Fibroblast of skin of left biceps (primary cell): ENCODE data around the gene FLYWCH1.

Experiments
- DNase-seq, 2 experiments: peaks; one replicate each; pipeline ENCODE4 v3.0.0-alpha.2; 2013; ENCODE audit warnings: low read depth in 2 of 2

FLYWCH1 gene

GRCh38 chr16:2911638-2912329 lies at the start of gene FLYWCH1:
TSS of gene FLYWCH1 (plus strand) at chr16:2911931. CDS start at chr16:2929686, 17,755 bp downstream.
- peak; percentile 91 to 92 for DNase-seq

GRCh38 chr16:2865651-2866050 lies 46.1 kb upstream of the FLYWCH1 start:
- no peak for DNase-seq

GRCh38 chr16:2866431-2866830 lies 45.3 kb upstream of the FLYWCH1 start:
- DNase-seq: no peak

- DNase-seq: no peak
Observed at GRCh38 chr16:2867661-2867986, 44.1 kb upstream of the FLYWCH1 start.

- DNase-seq: peak; percentile 75 to 78
Observed at GRCh38 chr16:2867987-2868789, 43.5 kb upstream of the FLYWCH1 start.

- no peak for DNase-seq
Observed at GRCh38 chr16:2871926-2872325, 39.8 kb upstream of the FLYWCH1 start.

GRCh38 chr16:2874032-2874911 lies 37.5 kb upstream of the FLYWCH1 start:
- no peak for DNase-seq

GRCh38 chr16:2874912-2875362 lies 36.8 kb upstream of the FLYWCH1 start:
- DNase-seq: peak; percentile 33 to 36

- DNase-seq: no peak
Observed at GRCh38 chr16:2879854-2880508, 31.8 kb upstream of the FLYWCH1 start.

GRCh38 chr16:2881783-2882649 lies 29.7 kb upstream of the FLYWCH1 start:
- DNase-seq: no peak

GRCh38 chr16:2882650-2883457 lies 28.9 kb upstream of the FLYWCH1 start, which contains the start of gene FLYWCH2:
TSS of gene FLYWCH2 (plus strand) at chr16:2883215. CDS start at chr16:2896450, 13,235 bp downstream.
- peak; percentile 96 for DNase-seq

- DNase-seq: no peak
Observed at GRCh38 chr16:2883458-2883908, 28.2 kb upstream of the FLYWCH1 start.

GRCh38 chr16:2884041-2884451 lies 27.7 kb upstream of the FLYWCH1 start:
- DNase-seq: no peak

- DNase-seq: no peak
Observed at GRCh38 chr16:2894231-2894630, 17.5 kb upstream of the FLYWCH1 start.

- DNase-seq: no peak
Observed at GRCh38 chr16:2895813-2896212, 15.9 kb upstream of the FLYWCH1 start.

- no peak for DNase-seq
Observed at GRCh38 chr16:2896480-2897010, 15.2 kb upstream of the FLYWCH1 start.

GRCh38 chr16:2897110-2897509 lies 14.6 kb upstream of the FLYWCH1 start:
- no peak for DNase-seq

- no peak for DNase-seq
Observed at GRCh38 chr16:2898831-2899563, 12.7 kb upstream of the FLYWCH1 start.
